H1 (cell line): Measurements from ENCODE around the gene NR3C2. TPM values are rescaled to one million over a fixed set of nuclear protein-coding genes. Genes with fewer than 3 reads are reported as not detected.

Experiments used
- CTCF ChIA-PET: fragments of 300-600 bp; sonication (Branson Sonifier 250); formaldehyde crosslinking; loops from one replicate; lab custom pipeline; 2021; ENCODE audit not compliant: partially characterized antibody; lab: Charles Lee
- POLR2A ChIA-PET: fragments of 300-600 bp; sonication (Branson Sonifier 250); formaldehyde crosslinking; loops from one replicate; lab custom pipeline; 2021; ENCODE audit warnings: inconsistent platforms; ENCODE audit not compliant: partially characterized antibody; lab: Charles Lee
- DNase-seq, 2 experiments: peaks; one replicate each; pipeline versions ENCODE4 v3.0.0 to v3.0.0-alpha.2; 2010 to 2022; ENCODE audit warnings: low spot score in 2 of 2, low read depth in 1 of 2, mixed read lengths in 1 of 2
- FAIRE-seq: peaks from 2 replicates; lab custom pipeline; 2011; peaks lifted over from hg19 to GRCh38; lab: Jason Lieb, UNC
- H2AFZ ChIP-seq: 2 replicates; pipeline ENCODE4 v1.8.1; 2012; ENCODE audit warnings: low read length, inconsistent platforms
- H2AK5ac ChIP-seq: 2 replicates; pipeline ENCODE4 v1.6.1; 2013; ENCODE audit warnings: low read depth, low read length
- H2BK120ac ChIP-seq: replicated peaks from 2 replicates; pipeline ENCODE3; 2013; ENCODE audit warnings: low read depth, low read length, inconsistent platforms
- H2BK12ac ChIP-seq: 2 replicates; pipeline ENCODE4 v1.6.1; 2013; ENCODE audit warnings: low read depth, low read length
- H2BK15ac ChIP-seq: 2 replicates; pipeline ENCODE4 v1.6.1; 2013; ENCODE audit warnings: low read length
- H2BK20ac ChIP-seq: 2 replicates; pipeline ENCODE4 v1.6.1; 2013; ENCODE audit warnings: low read length
- H2BK5ac ChIP-seq: 2 replicates; pipeline ENCODE4 v1.6.1; 2013; ENCODE audit warnings: low read depth, low read length
- H3K14ac ChIP-seq: 2 replicates; pipeline ENCODE4 v1.6.1; 2013; ENCODE audit warnings: inconsistent platforms; ENCODE audit not compliant: insufficient read length
- H3K18ac ChIP-seq: 2 replicates; pipeline ENCODE4 v1.6.1; 2013; ENCODE audit warnings: low read length; ENCODE audit errors: extremely low read depth
- H3K23ac ChIP-seq: 2 replicates; pipeline ENCODE4 v1.6.1; 2013; ENCODE audit warnings: inconsistent platforms; ENCODE audit not compliant: insufficient read length
- H3K23me2 ChIP-seq: 2 replicates; pipeline ENCODE4 v1.6.1; 2013; ENCODE audit warnings: low read depth, low read length
- H3K27ac ChIP-seq: 2 replicates; pipeline ENCODE4 v1.6.1; 2011; ENCODE audit warnings: low read depth, low read length, inconsistent platforms
- H3K27me3 ChIP-seq, 4 experiments: replicated peaks in 1 of 4; 1 replicate in 1 of 4; 2 replicates in 3 of 4; pipeline versions ENCODE4 v1.6.1 to v1.8.1; 2011 to 2013; ENCODE audit warnings: low read length in 3 of 4, mild to moderate bottlenecking in 3 of 4, inconsistent platforms in 2 of 4, mixed read lengths in 2 of 4, moderate library complexity in 1 of 4; ENCODE audit not compliant: control insufficient read depth in 3 of 4, insufficient read depth in 3 of 4; ENCODE audit errors: extremely low read depth in 1 of 4
- H3K36me3 ChIP-seq, 4 experiments: 2 replicates each; pipeline versions ENCODE4 v1.6.1 to v1.8.1; 2011 to 2013; ENCODE audit warnings: mild to moderate bottlenecking in 4 of 4, low read length in 3 of 4, moderate library complexity in 2 of 4, control low read depth in 1 of 4, inconsistent platforms in 1 of 4; ENCODE audit not compliant: insufficient read depth in 4 of 4, control insufficient read depth in 2 of 4
- H3K4ac ChIP-seq: replicated peaks from 2 replicates; pipeline ENCODE3; 2013; ENCODE audit warnings: low read length, low read depth, mixed read lengths, inconsistent platforms; ENCODE audit not compliant: insufficient read length
- H3K4me1 ChIP-seq, 4 experiments: replicated peaks in 1 of 4; 1 replicate in 1 of 4; 2 replicates in 3 of 4; pipeline versions ENCODE4 v1.6.1 to v1.8.1; 2011 to 2013; ENCODE audit warnings: low read length in 3 of 4, inconsistent platforms in 2 of 4, mixed read lengths in 1 of 4; ENCODE audit not compliant: insufficient read depth in 4 of 4, control insufficient read depth in 3 of 4
- H3K4me2 ChIP-seq, 2 experiments: 2 replicates each; pipeline versions ENCODE4 v1.6.1 to v1.8.1; 2011 to 2013; ENCODE audit warnings: low read depth in 2 of 2, low read length in 2 of 2, control low read depth in 1 of 2, inconsistent platforms in 1 of 2, mild to moderate bottlenecking in 1 of 2; ENCODE audit not compliant: insufficient read depth in 1 of 2
- H3K4me3 ChIP-seq, 4 experiments: fragments of 200-600, 300-600 bp in 1 of 4; sonication (generic), shearing (Covaris generic), sonication (Bioruptor Twin) in 1 of 4; 2 replicates each; pipeline versions ENCODE4 v1.5.1 to v1.8.1; 2011 to 2016; ENCODE audit warnings: low read length in 4 of 4, low read depth in 3 of 4, control low read depth in 2 of 4, inconsistent platforms in 2 of 4, mild to moderate bottlenecking in 2 of 4, mixed read lengths in 1 of 4, moderate library complexity in 1 of 4; ENCODE audit not compliant: insufficient read depth in 2 of 4; ENCODE audit errors: extremely low read depth in 1 of 4
- H3K56ac ChIP-seq: replicated peaks from 2 replicates; pipeline ENCODE3; 2013; ENCODE audit warnings: low read depth, mild to moderate bottlenecking, mixed read lengths, low read length, inconsistent platforms; ENCODE audit not compliant: insufficient read length
- H3K79me1 ChIP-seq: 2 replicates; pipeline ENCODE4 v1.6.1; 2013; ENCODE audit warnings: low read depth, low read length, control low read depth
- H3K79me2 ChIP-seq, 2 experiments: 2 replicates each; pipeline versions ENCODE4 v1.6.1 to v1.8.1; 2012 to 2013; ENCODE audit warnings: low read length in 2 of 2, mild to moderate bottlenecking in 2 of 2, inconsistent platforms in 1 of 2; ENCODE audit not compliant: insufficient read depth in 2 of 2, control insufficient read depth in 1 of 2
- H3K9ac ChIP-seq, 4 experiments: replicated peaks in 1 of 4; 1 replicate in 1 of 4; 2 replicates in 3 of 4; pipeline versions ENCODE4 v1.6.1 to v1.8.1; 2011 to 2013; ENCODE audit warnings: low read depth in 3 of 4, low read length in 3 of 4, control low read depth in 2 of 4, mild to moderate bottlenecking in 2 of 4, moderate library complexity in 2 of 4, inconsistent platforms in 1 of 4; ENCODE audit errors: extremely low read depth in 1 of 4
- H3K9me3 ChIP-seq, 2 experiments: 2 replicates each; pipeline versions ENCODE4 v1.6.1 to v1.8.1; 2012 to 2013; ENCODE audit warnings: mild to moderate bottlenecking in 2 of 2, moderate library complexity in 2 of 2, control low read depth in 1 of 2, inconsistent platforms in 1 of 2, low read depth in 1 of 2, low read length in 1 of 2, mixed read lengths in 1 of 2; ENCODE audit not compliant: insufficient read depth in 2 of 2
- H4K20me1 ChIP-seq, 2 experiments: replicated peaks in 1 of 2; 2 replicates each; pipeline versions ENCODE3 to v1.8.1; 2011 to 2013; ENCODE audit warnings: inconsistent platforms in 2 of 2, low read length in 2 of 2, mild to moderate bottlenecking in 1 of 2; ENCODE audit not compliant: insufficient read depth in 2 of 2, control insufficient read depth in 1 of 2
- H4K5ac ChIP-seq: 2 replicates; pipeline ENCODE4 v1.6.1; 2013; ENCODE audit warnings: low read length, low read depth, mixed read lengths, inconsistent platforms; ENCODE audit not compliant: insufficient read length
- H4K8ac ChIP-seq: 2 replicates; pipeline ENCODE4 v1.8.0; 2013; ENCODE audit warnings: mild to moderate bottlenecking, moderate library complexity, low read length, inconsistent platforms; ENCODE audit not compliant: insufficient read depth; ENCODE audit errors: extremely low read depth
- H4K91ac ChIP-seq: replicated peaks from 2 replicates; pipeline ENCODE3; 2013; ENCODE audit warnings: low read length, mixed read lengths, inconsistent platforms; ENCODE audit not compliant: insufficient read length
- ASH2L ChIP-seq: fragments of 200-600, 300-600 bp; sonication (generic); IDR thresholded peaks from one replicate; pipeline ENCODE4 v1.7.1; 2017; ENCODE audit warnings: low read length
- BRCA1 ChIP-seq: IDR thresholded peaks from 2 replicates; pipeline ENCODE4 v1.6.1; 2012; ENCODE audit warnings: low read depth, low read length, improper control_type of control experiment
- EZH2 ChIP-seq: fragments of 200-600 bp; sonication (generic); IDR thresholded peaks from 2 replicates; pipeline ENCODE4 v1.7.1; 2012; ENCODE audit warnings: low read depth, mild to moderate bottlenecking, moderate library complexity, low read length, inconsistent platforms; ENCODE audit not compliant: severe bottlenecking
- GABPA ChIP-seq: IDR thresholded peaks from 2 replicates; pipeline ENCODE4 v1.6.1; 2011; ENCODE audit warnings: mild to moderate bottlenecking, low read length, moderate library complexity, borderline replicate concordance; ENCODE audit not compliant: insufficient read depth
- KDM1A ChIP-seq: fragments of 200-600, 300-600 bp; sonication (generic); IDR thresholded peaks from 2 replicates; pipeline ENCODE4 v1.7.1; 2016; ENCODE audit warnings: mild to moderate bottlenecking, low read length, borderline replicate concordance
- MAFK ChIP-seq: IDR thresholded peaks from 2 replicates; pipeline ENCODE4 v1.6.1; 2012; ENCODE audit warnings: low read depth, mild to moderate bottlenecking, improper control_type of control experiment, low read length
- RNF2 ChIP-seq: fragments of 200-900, 300-1000 bp; sonication (generic); IDR thresholded peaks from 2 replicates; pipeline ENCODE4 v1.7.1; 2016; ENCODE audit warnings: borderline replicate concordance, low read depth, mild to moderate bottlenecking, antibody characterized with exemption, low read length; ENCODE audit not compliant: poor library complexity, severe bottlenecking; ENCODE audit errors: missing control alignments
- SIX5 ChIP-seq: IDR thresholded peaks from 2 replicates; pipeline ENCODE4 v1.6.1; 2011; ENCODE audit warnings: mild to moderate bottlenecking, low read depth, low read length
- TCF12 ChIP-seq: IDR thresholded peaks from 2 replicates; pipeline ENCODE4 v1.6.1; 2011; ENCODE audit warnings: low read depth, mild to moderate bottlenecking, low read length
- WGBS, 2 experiments: shearing (Covaris generic) in 1 of 2; methylation state at CpG; one replicate each; pipeline versions ENCODE4 v1.1.6 to v1.1.7; 2013 to 2015; ENCODE audit warnings: low lambda C conversion rate in 2 of 2, mixed read lengths in 2 of 2, inconsistent platforms in 1 of 2, low coverage in 1 of 2, missing lambda C conversion rate in 1 of 2; ENCODE audit not compliant: insufficient replicate concordance in 2 of 2, insufficient coverage in 1 of 2, insufficient read length in 1 of 2; ENCODE audit errors: extremely low coverage in 1 of 2, missing lambda C conversion rate in 1 of 2; 5-methylcytosine and 5-hydroxymethylcytosine counted together
- polyA plus RNA-seq, 7 experiments: library from polyadenylated mRNA; depleted of rRNA in 3 of 7; stranded (reverse) in 5 of 7; unstranded in 2 of 7; fragments of >200 nt in 5 of 7; fragments of 200-250 nt in 2 of 7; gene quantifications; 1 replicate in 5 of 7; 2 replicates in 1 of 7; 4 replicates in 1 of 7; pipeline versions ENCODE4 v1.2.1 to v1.2.3, GENCODE V29; 2011 to 2013; ENCODE audit warnings: missing spikeins in 2 of 7, mixed read lengths in 2 of 7
- total RNA-seq: library from RNA; stranded (reverse); fragmentation: NEBNext Ultra II Directional; extraction: Animal tissue kit (Norgen Biotek cat#: 25700); gene quantifications from 2 replicates; pipeline ENCODE4 v1.2.1, GENCODE V29; 2021

The NR3C2 gene
- total and polyA plus RNA-seq, 2 of the 8 experiments (the other 6 are each of a cell fraction or from before 2014, with no cell fraction given) = 0.80 to 3.9 TPM

DNA sequence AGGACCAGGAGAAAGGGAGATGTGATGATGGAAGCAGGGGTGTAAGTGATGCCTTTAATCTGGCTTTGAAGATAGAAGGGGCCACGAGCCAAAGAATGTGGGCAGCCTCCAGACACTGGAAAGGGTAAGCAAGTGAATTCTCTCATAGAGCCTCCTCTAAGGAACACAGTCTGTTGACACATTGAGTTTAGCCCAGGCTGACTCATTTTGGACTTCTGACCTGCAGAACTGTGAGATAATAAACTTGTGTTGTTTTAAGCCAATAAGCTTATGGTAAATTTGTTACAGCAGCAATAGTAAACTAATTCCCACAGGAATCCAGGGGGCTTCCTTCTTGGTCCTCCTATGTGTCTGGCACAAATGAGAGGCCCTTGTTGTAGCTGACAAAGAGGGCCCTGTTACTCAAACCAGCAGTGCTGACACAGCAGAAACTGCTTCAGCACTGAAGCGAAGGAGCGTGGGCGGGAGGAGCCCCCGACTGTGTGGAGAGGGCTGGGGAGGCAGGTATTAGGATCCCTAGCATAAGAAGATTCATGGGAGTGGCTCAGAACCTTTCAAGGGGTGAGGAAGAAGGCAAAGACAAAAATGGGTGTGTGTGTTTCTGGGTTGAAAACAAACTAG is 268.7 kb downstream of the NR3C2 start:
- no peak overlapping the region for H2BK15ac ChIP-seq
- FAIRE-seq = no peak
- no peaks in the 10 kb centered on the region for H3K27me3 ChIP-seq
- no peak overlapping the region for H3K27ac ChIP-seq
- H3K23ac ChIP-seq = no peak overlapping the region
- no peak overlapping the region for H3K18ac ChIP-seq
- ChIA-PET CTCF (no interaction called here), POLR2A (no interaction called here)
- H2AFZ ChIP-seq = no peak overlapping the region
- H3K79me2 ChIP-seq = no peaks in the 10 kb centered on the region
- H4K8ac ChIP-seq = no peak overlapping the region
- no peaks in the 10 kb centered on the region for H3K9me3 ChIP-seq
- no peaks in the 10 kb centered on the region for H3K36me3 ChIP-seq
- H3K79me1 ChIP-seq = no peaks in the 10 kb centered on the region
- no peak overlapping the region for H3K9ac ChIP-seq
- no peaks in the 10 kb centered on the region for H3K23me2 ChIP-seq
- H4K91ac ChIP-seq = no peak overlapping the region
- DNase-seq = no peak
- H3K4me2 ChIP-seq = no peak overlapping the region
- H4K5ac ChIP-seq = no peak overlapping the region
- H2BK120ac ChIP-seq = no peak overlapping the region
- no peaks in the 10 kb centered on the region for H3K4me1 ChIP-seq
- H2BK5ac ChIP-seq = no peak overlapping the region
- no peaks in the 10 kb centered on the region for H4K20me1 ChIP-seq
- H3K14ac ChIP-seq = no peak overlapping the region
- H3K4ac ChIP-seq = no peak overlapping the region
- WGBS, 2 experiments = 83% methylated on average over 5 of the region's 5 CpGs; no CpG with 5 or more reads in 1 of the 2 experiments
- H3K4me3 ChIP-seq = no peak overlapping the region
- no peak overlapping the region for H2BK20ac ChIP-seq
- no peak overlapping the region for H2BK12ac ChIP-seq
- H2AK5ac ChIP-seq = no peak overlapping the region
- TF ChIP-seq KDM1A (no peak), ASH2L (no peak), TCF12 (no peak), EZH2 (no peak), BRCA1 (no peak), GABPA (no peak), MAFK (peak; percentile 88), SIX5 (no peak), RNF2 (no peak)
- no peak overlapping the region for H3K56ac ChIP-seq
